ENCODE results near the gene SLFNL1. TPM values are rescaled to one million over a fixed set of nuclear protein-coding genes. Genes with fewer than 3 reads are reported as not detected.

The SLFNL1 gene
- total RNA-seq, 1 experiment from 2014 or later = not detected

Other genes with a start within 250 kb of the SLFNL1 start
- gene KCNQ4, start 237.9 kb downstream of the SLFNL1 start, total RNA-seq (2014; rRNA removed; shearing (Covaris generic)) = not detected in 2 replicates
- gene CITED4, start 159.4 kb downstream of the SLFNL1 start, total RNA-seq (2014; rRNA removed; shearing (Covaris generic)) = 0.14 and 0.17 TPM in 2 replicates
- gene CTPS1, start 42.0 kb downstream of the SLFNL1 start, total RNA-seq (2014; rRNA removed; shearing (Covaris generic)) = 38.7 and 56.2 TPM in 2 replicates
- 20.9 and 23.9 TPM in 2 replicates for gene SCMH1, start 220.6 kb upstream of the SLFNL1 start, total RNA-seq (2014; rRNA removed; shearing (Covaris generic))

Measured in H4 (cell line).